ENCODE data around the gene IGSF11. TPM values are rescaled to one million over a fixed set of nuclear protein-coding genes. Genes with fewer than 3 reads are reported as not detected.

The IGSF11 gene
- total RNA-seq, 1 donor from 2014 or later, result not detected

DNA sequence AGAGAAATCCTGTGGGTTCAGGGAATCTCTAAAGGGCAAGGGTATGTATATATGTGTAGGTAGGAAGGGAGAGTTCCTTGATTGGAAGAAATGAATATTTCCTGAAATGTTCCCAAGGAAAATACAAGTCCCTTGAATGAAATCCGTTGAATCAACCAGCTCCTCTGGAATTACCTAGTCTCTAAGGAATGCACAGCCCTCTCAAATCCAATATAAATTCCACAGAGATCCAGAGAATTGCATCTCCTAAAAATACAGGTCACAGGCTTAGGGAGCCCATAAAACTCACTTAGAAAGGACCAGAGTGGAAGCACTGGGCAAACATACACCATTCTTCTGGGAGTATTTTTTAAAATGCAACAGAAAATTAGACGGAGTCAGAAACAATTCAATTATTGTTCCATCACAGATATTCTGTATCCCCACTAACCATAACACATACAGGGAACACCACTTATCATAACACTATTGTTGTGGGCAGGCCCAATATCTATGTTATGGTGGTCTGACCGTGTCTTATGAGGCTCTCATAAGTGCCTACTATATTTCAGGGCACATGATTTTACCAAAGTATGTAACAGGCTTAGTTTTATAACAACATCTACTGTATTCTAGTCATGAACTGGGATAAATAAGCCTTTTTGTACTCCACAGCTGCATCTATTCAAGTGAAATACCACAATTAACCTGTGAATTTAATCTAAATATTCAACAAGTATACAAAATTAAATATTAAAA lies 43.7 kb downstream of the IGSF11 start:
- H3K27ac Mint-ChIP-seq (ENCODE audit: unreplicated experiment), result no peak overlapping the region
- H3K9me3 Mint-ChIP-seq (ENCODE audit: unreplicated experiment), result no peaks in the 10 kb centered on the region
- no peaks in the 10 kb centered on the region for H3K4me1 Mint-ChIP-seq (ENCODE audit: unreplicated experiment)
- H3K4me3 Mint-ChIP-seq (ENCODE audit: unreplicated experiment), result no peak overlapping the region
- H3K27me3 Mint-ChIP-seq (ENCODE audit: unreplicated experiment), result peaks cover 16% of the 10 kb centered on the region
- TF ChIP-seq, protein P1, sequence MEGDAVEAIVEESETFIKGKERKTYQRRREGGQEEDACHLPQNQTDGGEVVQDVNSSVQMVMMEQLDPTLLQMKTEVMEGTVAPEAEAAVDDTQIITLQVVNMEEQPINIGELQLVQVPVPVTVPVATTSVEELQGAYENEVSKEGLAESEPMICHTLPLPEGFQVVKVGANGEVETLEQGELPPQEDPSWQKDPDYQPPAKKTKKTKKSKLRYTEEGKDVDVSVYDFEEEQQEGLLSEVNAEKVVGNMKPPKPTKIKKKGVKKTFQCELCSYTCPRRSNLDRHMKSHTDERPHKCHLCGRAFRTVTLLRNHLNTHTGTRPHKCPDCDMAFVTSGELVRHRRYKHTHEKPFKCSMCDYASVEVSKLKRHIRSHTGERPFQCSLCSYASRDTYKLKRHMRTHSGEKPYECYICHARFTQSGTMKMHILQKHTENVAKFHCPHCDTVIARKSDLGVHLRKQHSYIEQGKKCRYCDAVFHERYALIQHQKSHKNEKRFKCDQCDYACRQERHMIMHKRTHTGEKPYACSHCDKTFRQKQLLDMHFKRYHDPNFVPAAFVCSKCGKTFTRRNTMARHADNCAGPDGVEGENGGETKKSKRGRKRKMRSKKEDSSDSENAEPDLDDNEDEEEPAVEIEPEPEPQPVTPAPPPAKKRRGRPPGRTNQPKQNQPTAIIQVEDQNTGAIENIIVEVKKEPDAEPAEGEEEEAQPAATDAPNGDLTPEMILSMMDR (IDR thresholded peaks at IDR 0.05), result no peak
- no peaks in the 10 kb centered on the region for H3K36me3 Mint-ChIP-seq (ENCODE audit: unreplicated experiment)
- no peak for DNase-seq (ENCODE audit: extremely low spot score, unreplicated experiment)

GRCh38 chr3:118988198-118989130 lies 46.2 kb downstream of the IGSF11 start:
- peaks cover 32% of the 10 kb centered on the region for H3K27me3 Mint-ChIP-seq (ENCODE audit: unreplicated experiment)
- H3K9me3 Mint-ChIP-seq (ENCODE audit: unreplicated experiment), result no peaks in the 10 kb centered on the region

GRCh38 chr3:118987477-118987876 lies 47.2 kb downstream of the IGSF11 start:
- TF ChIP-seq, protein P1 (IDR thresholded peaks at IDR 0.05), result no peak
- DNase-seq (ENCODE audit: extremely low spot score, unreplicated experiment), result no peak
- H3K4me3 Mint-ChIP-seq (ENCODE audit: unreplicated experiment), result no peak overlapping the region
- H3K36me3 Mint-ChIP-seq (ENCODE audit: unreplicated experiment), result no peaks in the 10 kb centered on the region
- no peaks in the 10 kb centered on the region for H3K4me1 Mint-ChIP-seq (ENCODE audit: unreplicated experiment)
- H3K27me3 Mint-ChIP-seq (ENCODE audit: unreplicated experiment), result peaks cover 32% of the 10 kb centered on the region
- no peak overlapping the region for H3K27ac Mint-ChIP-seq (ENCODE audit: unreplicated experiment)
- no peaks in the 10 kb centered on the region for H3K9me3 Mint-ChIP-seq (ENCODE audit: unreplicated experiment)

More at GRCh38 chr3:118988198-118989130, 46.2 kb downstream of the IGSF11 start:
- no peak for DNase-seq (ENCODE audit: extremely low spot score, unreplicated experiment)
- no peaks in the 10 kb centered on the region for H3K36me3 Mint-ChIP-seq (ENCODE audit: unreplicated experiment)
- H3K27ac Mint-ChIP-seq (ENCODE audit: unreplicated experiment), result no peak overlapping the region
- H3K4me3 Mint-ChIP-seq (ENCODE audit: unreplicated experiment), result no peak overlapping the region
- H3K4me1 Mint-ChIP-seq (ENCODE audit: unreplicated experiment), result no peaks in the 10 kb centered on the region
- TF ChIP-seq, protein P1 (IDR thresholded peaks at IDR 0.05), result no peak

DNA sequence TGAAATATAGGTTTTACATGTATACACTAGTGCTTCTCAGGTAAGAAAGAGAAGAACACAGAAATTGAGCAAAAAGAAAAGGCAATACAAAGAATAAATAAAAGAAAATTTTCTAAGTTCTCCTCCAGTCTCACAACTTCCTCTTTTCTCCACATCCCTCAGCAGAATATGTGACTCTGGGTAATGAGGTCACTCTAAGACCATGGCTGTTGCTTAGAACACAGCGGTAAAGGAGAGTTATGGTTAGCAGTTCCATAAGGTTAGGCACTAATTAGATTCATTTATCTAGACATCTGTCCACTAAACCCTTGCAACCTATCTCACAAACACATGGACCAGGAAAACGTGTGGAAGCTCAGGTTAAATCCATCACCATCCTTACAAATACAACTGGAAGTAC lies 47.9 kb downstream of the IGSF11 start:
- no peak overlapping the region for H3K4me3 Mint-ChIP-seq (ENCODE audit: unreplicated experiment)
- H3K9me3 Mint-ChIP-seq (ENCODE audit: unreplicated experiment), result no peaks in the 10 kb centered on the region
- peaks cover 32% of the 10 kb centered on the region for H3K27me3 Mint-ChIP-seq (ENCODE audit: unreplicated experiment)
- TF ChIP-seq, protein P1 (IDR thresholded peaks at IDR 0.05), result no peak
- no peaks in the 10 kb centered on the region for H3K36me3 Mint-ChIP-seq (ENCODE audit: unreplicated experiment)
- DNase-seq (ENCODE audit: extremely low spot score, unreplicated experiment), result no peak
- no peaks in the 10 kb centered on the region for H3K4me1 Mint-ChIP-seq (ENCODE audit: unreplicated experiment)
- no peak overlapping the region for H3K27ac Mint-ChIP-seq (ENCODE audit: unreplicated experiment)

DNA sequence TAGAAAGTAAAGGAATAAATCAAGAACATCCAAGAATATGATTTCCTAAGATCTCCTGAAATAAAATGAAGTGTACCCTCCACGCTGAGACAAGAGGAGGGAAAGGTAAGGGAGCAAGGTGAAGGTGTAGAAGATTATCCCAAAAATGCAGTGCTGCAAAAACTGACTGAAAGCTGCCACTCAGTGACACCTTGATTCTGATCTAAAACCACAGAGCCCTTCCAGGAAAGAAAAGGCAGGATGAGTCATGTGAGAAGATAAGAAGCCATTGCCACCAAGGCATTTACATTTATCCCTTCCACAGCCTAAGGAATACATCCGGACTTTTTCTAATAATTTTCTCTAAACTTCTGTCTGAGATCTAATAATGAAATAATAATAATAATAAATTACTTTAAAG lies 49.9 kb downstream of the IGSF11 start:
- Mint-ChIP-seq H3K4me3 (ENCODE audit: unreplicated experiment) (no peak overlapping the region), H3K4me1 (ENCODE audit: unreplicated experiment) (no peaks in the 10 kb centered on the region), H3K27me3 (ENCODE audit: unreplicated experiment) (peaks cover 29% of the 10 kb centered on the region), H3K36me3 (ENCODE audit: unreplicated experiment) (no peaks in the 10 kb centered on the region), H3K9me3 (ENCODE audit: unreplicated experiment) (no peaks in the 10 kb centered on the region), H3K27ac (ENCODE audit: unreplicated experiment) (no peak overlapping the region)
- TF ChIP-seq, protein P1 (IDR thresholded peaks at IDR 0.05), result no peak
- DNase-seq (ENCODE audit: extremely low spot score, unreplicated experiment), result no peak

All from osteocyte (in vitro differentiated cells).